ENCODE data around the gene PTBP3. TPM values are rescaled to one million over a fixed set of nuclear protein-coding genes. Genes with fewer than 3 reads are reported as not detected.

The PTBP3 gene
- total RNA-seq, 1 donor from 2014 or later = 108 TPM

DNA sequence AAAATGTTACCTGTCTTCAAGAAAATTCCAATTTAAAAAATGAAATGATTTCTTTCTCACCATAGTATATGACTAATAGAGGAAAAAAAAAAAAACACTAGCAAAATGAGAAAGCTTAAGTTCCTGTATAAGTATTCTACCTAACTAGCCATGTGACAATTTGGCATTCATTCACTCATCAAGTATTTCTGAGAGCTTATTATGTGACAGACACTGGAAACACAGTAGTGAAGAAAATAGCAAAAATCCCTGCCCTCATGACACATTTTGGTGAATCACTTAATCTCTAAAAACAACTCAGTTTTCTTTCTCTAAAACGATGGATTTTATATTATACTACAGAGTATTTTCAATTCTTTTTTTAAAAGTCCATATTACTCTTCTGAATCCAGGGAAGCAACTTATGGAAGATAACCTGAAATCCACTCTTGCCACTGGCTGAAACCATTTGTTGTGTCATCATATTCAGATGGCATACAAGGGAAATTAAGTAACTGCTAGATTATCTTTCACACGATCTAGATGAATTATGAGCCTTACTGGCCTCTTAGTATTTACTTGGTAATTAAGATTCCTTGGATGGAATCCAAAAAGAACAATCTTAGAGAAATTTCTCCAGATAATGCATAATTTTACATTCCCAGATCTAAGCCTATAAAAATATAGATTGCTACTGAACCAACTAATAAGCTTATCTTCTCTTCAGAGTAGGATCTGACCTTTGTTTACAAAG, 5.5 kb downstream of the PTBP3 start:
- peaks cover 88% of the 10 kb centered on the region for H4K20me1 ChIP-seq (ENCODE audit: insufficient read depth, low read length)
- no peak overlapping the region for H3K9ac ChIP-seq (ENCODE audit: low read length)
- DNase-seq (ENCODE audit: low read depth) (no peak), FAIRE-seq (no peak)
- peaks cover 99% of the 10 kb centered on the region for H3K79me2 ChIP-seq (ENCODE audit: insufficient read depth, low read length)
- no peak overlapping the region for H3K4me2 ChIP-seq (ENCODE audit: low read length)
- H3K36me3 ChIP-seq (ENCODE audit: insufficient read depth, low read length) = no peaks in the 10 kb centered on the region
- Mint-ChIP-seq H3K9me3 (ENCODE audit: unreplicated experiment) (no peaks in the 10 kb centered on the region), H3K27me3 (ENCODE audit: low read depth, unreplicated experiment) (no peaks in the 10 kb centered on the region), H3K4me1 (ENCODE audit: low read depth, unreplicated experiment) (peaks cover 12% of the 10 kb centered on the region), H3K27ac (ENCODE audit: unreplicated experiment) (no peak overlapping the region), H3K36me3 (ENCODE audit: low read depth, unreplicated experiment) (no peaks in the 10 kb centered on the region), H3K4me3 (ENCODE audit: unreplicated experiment) (no peak overlapping the region)
- H3K4me1 ChIP-seq (ENCODE audit: insufficient read depth, low read length) = no peaks in the 10 kb centered on the region
- H3K9me3 ChIP-seq (ENCODE audit: insufficient read depth, low read depth, low read length) = no peaks in the 10 kb centered on the region
- no peaks in the 10 kb centered on the region for H3K27me3 ChIP-seq (ENCODE audit: insufficient read depth, low read length)
- no peak overlapping the region for H3K27ac ChIP-seq (ENCODE audit: low read depth, low read length)
- H2AFZ ChIP-seq (ENCODE audit: low read depth, low read length) = no peak overlapping the region
- H3K4me3 ChIP-seq (ENCODE audit: insufficient read depth, low read depth, low read length) = no peak overlapping the region
- no peak for TF ChIP-seq EZH2 (IDR thresholded peaks at IDR 0.05; ENCODE audit: insufficient read depth, low read length)
- TF ChIP-seq CTCF (IDR thresholded peaks at IDR 0.05; ENCODE audit: insufficient read depth, low read depth, low read length) = no peak

- H3K27me3 Mint-ChIP-seq (ENCODE audit: low read depth, unreplicated experiment) = no peaks in the 10 kb centered on the region
- Histone ChIP-seq H2AFZ (ENCODE audit: low read depth, low read length) (no peak overlapping the region), H3K9ac (ENCODE audit: low read length) (no peak overlapping the region), H3K4me1 (ENCODE audit: insufficient read depth, low read length) (no peaks in the 10 kb centered on the region), H4K20me1 (ENCODE audit: insufficient read depth, low read length) (peaks cover 97% of the 10 kb centered on the region), H3K9me3 (ENCODE audit: insufficient read depth, low read depth, low read length) (no peaks in the 10 kb centered on the region), H3K4me2 (ENCODE audit: low read length) (no peak overlapping the region), H3K4me3 (ENCODE audit: insufficient read depth, low read depth, low read length) (no peak overlapping the region), H3K27me3 (ENCODE audit: insufficient read depth, low read length) (no peaks in the 10 kb centered on the region), H3K27ac (ENCODE audit: low read depth, low read length) (no peak overlapping the region), H3K79me2 (ENCODE audit: insufficient read depth, low read length) (peaks cover 100% of the 10 kb centered on the region), H3K36me3 (ENCODE audit: insufficient read depth, low read length) (no peaks in the 10 kb centered on the region)
- H3K27ac Mint-ChIP-seq (ENCODE audit: unreplicated experiment) = no peak overlapping the region
- no peaks in the 10 kb centered on the region for H3K36me3 Mint-ChIP-seq (ENCODE audit: low read depth, unreplicated experiment)
- no peak for TF ChIP-seq EZH2 (IDR thresholded peaks at IDR 0.05; ENCODE audit: insufficient read depth, low read length)
- no peak for TF ChIP-seq CTCF (IDR thresholded peaks at IDR 0.05; ENCODE audit: insufficient read depth, low read depth, low read length)
- H3K4me3 Mint-ChIP-seq (ENCODE audit: unreplicated experiment) = no peak overlapping the region
- H3K9me3 Mint-ChIP-seq (ENCODE audit: unreplicated experiment) = no peaks in the 10 kb centered on the region
- peaks cover 14% of the 10 kb centered on the region for H3K4me1 Mint-ChIP-seq (ENCODE audit: low read depth, unreplicated experiment)
- FAIRE-seq (no peak), DNase-seq (ENCODE audit: low read depth) (no peak)
These were observed 7.2 kb downstream of the PTBP3 start for GRCh38 chr9:112326194-112326593.

DNA sequence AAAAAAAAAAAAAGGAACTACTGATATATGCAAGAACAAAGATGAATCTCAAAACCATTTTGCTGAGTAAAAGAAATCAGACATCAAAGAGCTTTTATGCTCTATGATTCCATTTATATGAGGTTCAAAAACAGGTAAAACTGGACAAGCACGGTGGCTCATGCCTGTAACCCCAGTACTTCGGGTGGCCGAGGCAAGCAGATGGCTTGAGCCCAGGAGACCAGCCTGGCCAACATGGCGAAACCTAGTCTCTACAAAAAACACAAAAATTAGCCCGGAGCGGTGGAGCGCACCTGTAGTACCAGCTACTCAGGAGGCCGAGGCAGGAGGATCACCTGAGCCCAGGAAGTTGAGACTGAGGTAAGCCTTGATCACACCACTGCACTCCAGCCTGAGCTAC, 7.8 kb downstream of the PTBP3 start:
- Histone ChIP-seq H3K4me3 (ENCODE audit: insufficient read depth, low read depth, low read length) (no peak overlapping the region), H4K20me1 (ENCODE audit: insufficient read depth, low read length) (peaks cover 92% of the 10 kb centered on the region), H3K4me1 (ENCODE audit: insufficient read depth, low read length) (no peaks in the 10 kb centered on the region), H3K27me3 (ENCODE audit: insufficient read depth, low read length) (no peaks in the 10 kb centered on the region), H3K36me3 (ENCODE audit: insufficient read depth, low read length) (no peaks in the 10 kb centered on the region), H3K9ac (ENCODE audit: low read length) (no peak overlapping the region), H3K4me2 (ENCODE audit: low read length) (no peak overlapping the region), H3K79me2 (ENCODE audit: insufficient read depth, low read length) (peaks cover 99% of the 10 kb centered on the region), H3K27ac (ENCODE audit: low read depth, low read length) (no peak overlapping the region), H2AFZ (ENCODE audit: low read depth, low read length) (no peak overlapping the region), H3K9me3 (ENCODE audit: insufficient read depth, low read depth, low read length) (no peaks in the 10 kb centered on the region)
- Mint-ChIP-seq H3K9me3 (ENCODE audit: unreplicated experiment) (no peaks in the 10 kb centered on the region), H3K36me3 (ENCODE audit: low read depth, unreplicated experiment) (no peaks in the 10 kb centered on the region), H3K4me1 (ENCODE audit: low read depth, unreplicated experiment) (peaks cover 14% of the 10 kb centered on the region), H3K27me3 (ENCODE audit: low read depth, unreplicated experiment) (no peaks in the 10 kb centered on the region), H3K27ac (ENCODE audit: unreplicated experiment) (peak overlapping the region; percentile 31), H3K4me3 (ENCODE audit: unreplicated experiment) (no peak overlapping the region)
- DNase-seq (ENCODE audit: low read depth) = no peak
- no peak for FAIRE-seq
- no peak for TF ChIP-seq CTCF (IDR thresholded peaks at IDR 0.05; ENCODE audit: insufficient read depth, low read depth, low read length)
- TF ChIP-seq EZH2 (IDR thresholded peaks at IDR 0.05; ENCODE audit: insufficient read depth, low read length) = no peak

Data from astrocyte (in vitro differentiated cells and primary cell).